Psoas muscle (tissue), 8 donors: ENCODE measurements around the gene INPP5K. TPM values are rescaled to one million over a fixed set of nuclear protein-coding genes. Genes with fewer than 3 reads are reported as not detected.
"Not testable (repeated sequence)": the region's sequence is repeated elsewhere in the genome, so short reads cannot be mapped to it uniquely, and the experiment has no call there.

Experiments used
- ATAC-seq, 4 donors: fragments of 200-7000 bp; cut with Tn5 transposase; one replicate each; pipeline ENCODE4 v1.9.1; 2020; ENCODE audit warnings: moderate library complexity in 3 of 4, mild to moderate bottlenecking in 2 of 4
- DNase-seq, 2 donors: peaks; one replicate each; pipeline ENCODE4 v3.0.0-alpha.2; 2020
- H3K27ac ChIP-seq: fragments of 200-600 bp; one replicate; pipeline ENCODE4 v1.8.0; 2022
- H3K27me3 ChIP-seq, 3 donors: fragments of 200-600 bp in 1 of 3; one replicate each; pipeline versions ENCODE4 v1.6.1 to v1.8.0; 2013 to 2022; ENCODE audit warnings: low read length in 2 of 3, mild to moderate bottlenecking in 2 of 3, moderate library complexity in 1 of 3; ENCODE audit not compliant: insufficient read depth in 3 of 3
- H3K36me3 ChIP-seq, 2 donors: fragments of 200-600 bp in 1 of 2; one replicate each; pipeline versions ENCODE4 v1.6.1 to v1.8.0; 2013 to 2022; ENCODE audit warnings: low read depth in 1 of 2, mild to moderate bottlenecking in 1 of 2, moderate library complexity in 1 of 2; ENCODE audit not compliant: insufficient read depth in 1 of 2
- H3K4me1 ChIP-seq: fragments of 200-600 bp; one replicate; pipeline ENCODE4 v1.8.0; 2022
- H3K4me3 ChIP-seq: fragments of 200-600 bp; one replicate; pipeline ENCODE4 v1.8.0; 2022; ENCODE audit warnings: mild to moderate bottlenecking
- H3K9me3 ChIP-seq: fragments of 200-600 bp; one replicate; pipeline ENCODE4 v1.8.0; 2022
- WGBS, 3 donors: extraction: QIAGEN DNeasy Blood & Tissue Kit; methylation state at CpG; one replicate each; pipeline versions ENCODE4 v1.1.6 to v1.1.7; 2013; 5-methylcytosine and 5-hydroxymethylcytosine counted together
- intact Hi-C, 2 donors: fragments of 100-400 bp; cut with DNase I; formaldehyde crosslinking; loops; one replicate each; pipeline versions ENCODE4 v1.11.0 to v1.14.2; 2022
- polyA plus RNA-seq, 3 donors: library from polyadenylated mRNA; stranded (reverse); fragments of 200-250 nt; gene quantifications; one replicate each; pipeline ENCODE4 v1.2.3, GENCODE V29; 2013
- total RNA-seq, 4 donors: library from RNA; stranded (reverse); fragmentation: NEBNext Ultra II Directional in 2 of 4; extraction: Animal tissue kit (Norgen Biotek cat#: 25700) in 2 of 4; gene quantifications; one replicate each; pipeline versions ENCODE4 v1.2.1 to v1.2.4, GENCODE V29; 2021 to 2023
- TF ChIP-seq, protein P1 (sequence below): fragments of 200-600 bp; IDR thresholded peaks from one replicate; pipeline ENCODE4 v1.8.0; 2022; ENCODE audit warnings: antibody characterized with exemption
- donor health status: healthy with polysubstance abuse.
- donor health status: DM: no; HTN: no; CAD: no; lungs with moderate emphysema.
- donor health status: Bipolar disorder and iron deficiency.
- donor health status: healthy.
- donor health status: DM: yes; HTN: yes; CAD: no.
- donor health status: DM: no; HTN: no; CAD: no.
- donor health status: DM: no; HTN: no; CAD: no.
- donor health status: DM: yes; HTN: yes; CAD: no.

Gene INPP5K
- total and polyA plus RNA-seq, 7 donors = 25.6 to 45.4 (median 38.9) TPM

DNA sequence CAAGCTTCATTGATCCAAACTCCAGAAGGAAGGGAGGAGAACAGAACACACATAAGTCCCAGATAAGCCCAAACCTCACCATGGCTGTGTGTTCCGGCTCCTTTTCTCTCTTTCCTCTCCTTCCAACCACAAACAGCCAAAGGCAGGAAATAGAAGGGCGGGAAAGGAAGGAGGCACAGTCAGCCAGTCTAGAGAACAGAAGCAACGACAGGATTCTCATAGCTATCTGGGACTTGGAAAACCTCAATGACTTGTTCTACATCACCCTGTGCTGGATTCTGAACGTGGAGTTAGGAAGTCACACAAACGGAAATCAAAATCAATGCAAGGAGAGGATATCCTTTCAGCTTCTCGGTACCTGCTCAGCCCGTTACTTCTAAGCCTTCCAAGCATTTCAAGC, 69.4 kb downstream of the INPP5K start:
- Histone ChIP-seq H3K27me3 (no peaks in the 10 kb centered on the region), H3K9me3 (no peaks in the 10 kb centered on the region), H3K4me1 (peaks cover 40% of the 10 kb centered on the region), H3K27ac (peak overlapping the region; percentile 42), H3K36me3 (peaks cover 0 to 4% of the 10 kb centered on the region in 2 donors), H3K4me3 (no peak overlapping the region)
- TF ChIP-seq, protein P1, sequence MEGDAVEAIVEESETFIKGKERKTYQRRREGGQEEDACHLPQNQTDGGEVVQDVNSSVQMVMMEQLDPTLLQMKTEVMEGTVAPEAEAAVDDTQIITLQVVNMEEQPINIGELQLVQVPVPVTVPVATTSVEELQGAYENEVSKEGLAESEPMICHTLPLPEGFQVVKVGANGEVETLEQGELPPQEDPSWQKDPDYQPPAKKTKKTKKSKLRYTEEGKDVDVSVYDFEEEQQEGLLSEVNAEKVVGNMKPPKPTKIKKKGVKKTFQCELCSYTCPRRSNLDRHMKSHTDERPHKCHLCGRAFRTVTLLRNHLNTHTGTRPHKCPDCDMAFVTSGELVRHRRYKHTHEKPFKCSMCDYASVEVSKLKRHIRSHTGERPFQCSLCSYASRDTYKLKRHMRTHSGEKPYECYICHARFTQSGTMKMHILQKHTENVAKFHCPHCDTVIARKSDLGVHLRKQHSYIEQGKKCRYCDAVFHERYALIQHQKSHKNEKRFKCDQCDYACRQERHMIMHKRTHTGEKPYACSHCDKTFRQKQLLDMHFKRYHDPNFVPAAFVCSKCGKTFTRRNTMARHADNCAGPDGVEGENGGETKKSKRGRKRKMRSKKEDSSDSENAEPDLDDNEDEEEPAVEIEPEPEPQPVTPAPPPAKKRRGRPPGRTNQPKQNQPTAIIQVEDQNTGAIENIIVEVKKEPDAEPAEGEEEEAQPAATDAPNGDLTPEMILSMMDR = no peak
- intact Hi-C loops = no loop called here
- WGBS, 3 donors = 58 to 69% (median 66%) methylated on average over 7 of the region's 7 CpGs
- ATAC-seq (no peak), DNase-seq (no peak)

DNA sequence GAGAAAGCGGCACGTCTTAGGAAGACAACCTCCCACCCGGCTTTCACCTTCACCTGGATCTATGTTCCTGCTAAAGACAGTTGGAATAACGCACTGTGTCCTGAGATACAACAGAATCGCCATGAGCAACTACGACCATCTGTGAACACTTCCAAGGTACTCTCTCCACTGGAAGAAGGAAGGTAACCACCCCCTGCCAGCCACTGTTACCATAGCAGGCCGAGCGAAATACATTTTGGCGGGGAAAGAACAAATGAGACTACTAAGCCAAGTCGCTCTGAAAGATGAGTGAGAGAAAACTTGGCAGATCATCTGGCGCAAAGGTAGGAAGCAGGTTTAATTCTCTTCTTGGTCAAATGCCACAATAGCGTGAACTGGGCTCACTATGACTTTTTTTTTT, 70.2 kb downstream of the INPP5K start:
- ATAC-seq (peak in 3 of 4 donors; percentile 2 to 17 (median 13)), DNase-seq (no peak)
- Histone ChIP-seq H3K27ac (peak overlapping the region; percentile 23), H3K4me3 (no peak overlapping the region), H3K9me3 (no peaks in the 10 kb centered on the region), H3K4me1 (peaks cover 36% of the 10 kb centered on the region), H3K36me3 (no peaks in the 10 kb centered on the region), H3K27me3 (no peaks in the 10 kb centered on the region)
- TF ChIP-seq, protein P1 = no peak
- 75 to 94% (median 82%) methylated on average over 12 of the region's 12 CpGs for WGBS, 3 donors
- intact Hi-C loops = no loop called here

DNA sequence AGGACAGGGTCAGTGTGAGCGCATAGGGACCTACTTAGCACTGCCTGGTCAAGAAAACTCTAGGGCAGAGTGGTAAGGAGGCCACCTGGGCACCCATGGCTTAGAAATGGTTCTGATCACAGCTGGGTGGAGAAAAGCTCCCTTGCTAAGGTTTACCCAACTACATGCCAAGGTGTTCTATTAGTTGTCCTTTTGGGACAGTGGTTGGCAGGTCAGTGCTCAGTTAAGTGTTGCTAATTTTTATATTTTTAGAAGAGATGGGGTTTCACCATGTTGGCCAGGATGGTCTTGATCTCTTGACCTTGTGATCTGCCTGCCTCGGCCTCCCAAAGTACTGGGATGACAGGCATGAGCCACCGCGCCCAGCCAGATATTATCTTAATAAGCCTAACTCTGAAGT, 70.7 kb downstream of the INPP5K start:
- H3K4me1 ChIP-seq = peaks cover 36% of the 10 kb centered on the region
- ATAC-seq = peak; percentile 43 to 75 (median 67)
- H3K4me3 ChIP-seq, H3K36me3 ChIP-seq, H3K27me3 ChIP-seq, DNase-seq, intact Hi-C loops, H3K9me3 ChIP-seq: not testable (repeated sequence)
- peak overlapping the region; percentile 23 for H3K27ac ChIP-seq
- WGBS, 3 donors = 49 to 73% (median 60%) methylated on average over 4 of the region's 4 CpGs

Other genes starting within 250 kb of the INPP5K start
- gene BHLHA9, start 246.2 kb downstream of the INPP5K start, total RNA-seq = not detected
- not detected for gene BHLHA9, start 246.2 kb downstream of the INPP5K start, polyA plus RNA-seq
- gene TRARG1, start 236.9 kb downstream of the INPP5K start, total RNA-seq = under 1 TPM; 0.28 to 0.69 (median 0.38) TPM
- 1 to 10 TPM in 1 of 3 donors, under 1 TPM in 2; 0.36 to 1.3 (median 0.93) TPM for gene TRARG1, start 236.9 kb downstream of the INPP5K start, polyA plus RNA-seq
- 100 to 1,000 TPM; 641 to 874 (median 838) TPM for gene YWHAE, start 116.4 kb downstream of the INPP5K start, total RNA-seq
- 100 to 1,000 TPM; 655 to 927 (median 670) TPM for gene YWHAE, start 116.4 kb downstream of the INPP5K start, polyA plus RNA-seq
- gene CRK, start 60.4 kb downstream of the INPP5K start, total RNA-seq = 10 to 100 TPM; 26.4 to 60.4 (median 33.1) TPM
- gene CRK, start 60.4 kb downstream of the INPP5K start, polyA plus RNA-seq = 10 to 100 TPM; 29.7 to 48.0 (median 40.4) TPM
- 10 to 100 TPM; 68.1 to 82.7 (median 73.2) TPM for gene MYO1C, start 23.9 kb downstream of the INPP5K start, total RNA-seq
- 10 to 100 TPM; 24.0 to 32.7 (median 28.4) TPM for gene MYO1C, start 23.9 kb downstream of the INPP5K start, polyA plus RNA-seq
- gene PITPNA, start 46.2 kb upstream of the INPP5K start, total RNA-seq = 10 to 100 TPM; 23.7 to 45.0 (median 43.5) TPM
- 10 to 100 TPM; 23.7 to 43.8 (median 40.0) TPM for gene PITPNA, start 46.2 kb upstream of the INPP5K start, polyA plus RNA-seq
- gene SLC43A2, start 112.2 kb upstream of the INPP5K start, total RNA-seq = 10 to 100 TPM; 10.1 to 70.5 (median 30.0) TPM
- 10 to 100 TPM in 2 of 3 donors, 1 to 10 TPM in 1; 9.5 to 21.7 (median 19.0) TPM for gene SLC43A2, start 112.2 kb upstream of the INPP5K start, polyA plus RNA-seq
- 1 to 10 TPM; 5.2 to 8.9 (median 6.4) TPM for gene SCARF1, start 129.1 kb upstream of the INPP5K start, total RNA-seq
- gene SCARF1, start 129.1 kb upstream of the INPP5K start, polyA plus RNA-seq = 1 to 10 TPM; 2.0 to 4.9 (median 4.1) TPM
- 10 to 100 TPM; 23.3 to 44.5 (median 29.8) TPM for gene RILP, start 133.3 kb upstream of the INPP5K start, total RNA-seq
- gene RILP, start 133.3 kb upstream of the INPP5K start, polyA plus RNA-seq = 10 to 100 TPM; 26.8 to 49.9 (median 39.1) TPM
- 100 to 1,000 TPM; 218 to 305 (median 223) TPM for gene PRPF8, start 168.3 kb upstream of the INPP5K start, total RNA-seq
- 100 to 1,000 TPM in 1 of 3 donors, 10 to 100 TPM in 2; 84.8 to 138 (median 90.2) TPM for gene PRPF8, start 168.3 kb upstream of the INPP5K start, polyA plus RNA-seq
- 1 to 10 TPM; 1.6 to 2.9 (median 1.9) TPM for gene TLCD2, start 193.8 kb upstream of the INPP5K start, total RNA-seq
- 1 to 10 TPM; 1.1 to 1.4 (median 1.1) TPM for gene TLCD2, start 193.8 kb upstream of the INPP5K start, polyA plus RNA-seq
- gene WDR81, start 208.1 kb upstream of the INPP5K start, total RNA-seq = 10 to 100 TPM; 15.1 to 23.7 (median 20.8) TPM
- 10 to 100 TPM; 18.1 to 27.9 (median 18.5) TPM for gene WDR81, start 208.1 kb upstream of the INPP5K start, polyA plus RNA-seq
- 1 to 10 TPM in 2 of 4 donors, under 1 TPM in 2; 0.74 to 4.0 (median 2.2) TPM for gene SERPINF2, start 226.3 kb upstream of the INPP5K start, total RNA-seq
- 1 to 10 TPM; 2.4 to 3.9 (median 3.7) TPM for gene SERPINF2, start 226.3 kb upstream of the INPP5K start, polyA plus RNA-seq
- gene SERPINF1, start 245.4 kb upstream of the INPP5K start, total RNA-seq = 100 to 1,000 TPM; 300 to 485 (median 454) TPM
- gene SERPINF1, start 245.4 kb upstream of the INPP5K start, polyA plus RNA-seq = 100 to 1,000 TPM; 236 to 500 (median 365) TPM